Measurements from ENCODE around the gene ATAD3B.

DNA sequence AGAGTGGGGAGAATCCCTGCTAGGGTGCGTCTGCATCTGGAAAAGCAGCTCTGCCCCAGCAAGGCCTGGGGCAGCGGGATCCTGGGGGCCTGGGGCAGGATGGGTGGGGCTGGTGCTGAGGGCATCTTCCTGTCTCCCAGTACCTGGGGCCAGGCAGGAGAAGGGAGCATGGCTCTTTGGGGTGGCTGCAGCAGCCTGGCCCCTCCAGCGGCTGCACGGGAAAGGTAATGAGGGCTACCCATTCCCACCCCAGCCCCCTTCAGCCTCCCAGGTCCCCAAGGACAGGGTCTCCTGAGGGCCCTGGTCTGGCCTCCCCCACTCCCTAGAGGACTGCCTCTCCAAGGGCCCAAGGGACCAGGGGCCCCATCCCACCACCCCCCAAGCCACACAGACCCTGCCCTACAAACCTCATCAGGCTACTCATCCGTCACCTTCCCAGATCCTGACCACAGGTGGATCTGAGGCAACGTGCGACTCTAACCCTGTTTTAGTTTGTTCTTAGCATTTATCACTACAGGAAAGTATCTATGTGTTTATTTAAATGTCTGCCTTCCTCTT is 49.6 kb upstream of the ATAD3B start:
- TF ChIP-seq, protein P1, sequence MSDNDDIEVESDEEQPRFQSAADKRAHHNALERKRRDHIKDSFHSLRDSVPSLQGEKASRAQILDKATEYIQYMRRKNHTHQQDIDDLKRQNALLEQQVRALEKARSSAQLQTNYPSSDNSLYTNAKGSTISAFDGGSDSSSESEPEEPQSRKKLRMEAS (IDR thresholded peaks at IDR 0.05; ENCODE audit: low read depth, low read length) = no peak
- no peak for TF ChIP-seq POLR2A (IDR thresholded peaks at IDR 0.05; ENCODE audit: extremely low read depth, insufficient read length)
- TF ChIP-seq, protein P2, sequence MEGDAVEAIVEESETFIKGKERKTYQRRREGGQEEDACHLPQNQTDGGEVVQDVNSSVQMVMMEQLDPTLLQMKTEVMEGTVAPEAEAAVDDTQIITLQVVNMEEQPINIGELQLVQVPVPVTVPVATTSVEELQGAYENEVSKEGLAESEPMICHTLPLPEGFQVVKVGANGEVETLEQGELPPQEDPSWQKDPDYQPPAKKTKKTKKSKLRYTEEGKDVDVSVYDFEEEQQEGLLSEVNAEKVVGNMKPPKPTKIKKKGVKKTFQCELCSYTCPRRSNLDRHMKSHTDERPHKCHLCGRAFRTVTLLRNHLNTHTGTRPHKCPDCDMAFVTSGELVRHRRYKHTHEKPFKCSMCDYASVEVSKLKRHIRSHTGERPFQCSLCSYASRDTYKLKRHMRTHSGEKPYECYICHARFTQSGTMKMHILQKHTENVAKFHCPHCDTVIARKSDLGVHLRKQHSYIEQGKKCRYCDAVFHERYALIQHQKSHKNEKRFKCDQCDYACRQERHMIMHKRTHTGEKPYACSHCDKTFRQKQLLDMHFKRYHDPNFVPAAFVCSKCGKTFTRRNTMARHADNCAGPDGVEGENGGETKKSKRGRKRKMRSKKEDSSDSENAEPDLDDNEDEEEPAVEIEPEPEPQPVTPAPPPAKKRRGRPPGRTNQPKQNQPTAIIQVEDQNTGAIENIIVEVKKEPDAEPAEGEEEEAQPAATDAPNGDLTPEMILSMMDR (IDR thresholded peaks at IDR 0.05; ENCODE audit: low read depth, low read length) = no peak

Data from NB4 (cell line).